ENCODE data around the gene DNAJC1. TPM values are rescaled to one million over a fixed set of nuclear protein-coding genes. Genes with fewer than 3 reads are reported as not detected.

Gene DNAJC1
- total and polyA plus RNA-seq, 7 donors: 9.9 to 135 (median 51.9) TPM

- Histone ChIP-seq H3K36me3 (peaks cover 0 to 29% (median 3%) of the 10 kb centered on the region in 4 donors), H3K9me3 (no peaks in the 10 kb centered on the region), H3K4me3 (no peak overlapping the region), H3K27me3 (no peaks in the 10 kb centered on the region), H3K27ac (no peak overlapping the region), H3K4me1 (no peaks in the 10 kb centered on the region)
- intact Hi-C loops (cut with DNase I): no loop called here
- no peak for TF ChIP-seq POLR2A (IDR thresholded peaks at IDR 0.05)
- no peak for TF ChIP-seq CTCF (IDR thresholded peaks at IDR 0.05)
- no peak for TF ChIP-seq EP300 (IDR thresholded peaks at IDR 0.05)
- DNase-seq: no peak
- 26 to 75% methylated on average over 2 of the region's 2 CpGs for WGBS, 2 donors
Observed at GRCh38 chr10:21904930-21905329, 98.6 kb downstream of the DNAJC1 start.

- no peak for DNase-seq
- Histone ChIP-seq H3K4me1 (no peaks in the 10 kb centered on the region), H3K4me3 (no peak overlapping the region), H3K36me3 (peaks cover 0 to 39% (median 9%) of the 10 kb centered on the region in 4 donors), H3K9me3 (no peaks in the 10 kb centered on the region), H3K27ac (no peak overlapping the region), H3K27me3 (no peaks in the 10 kb centered on the region)
- TF ChIP-seq EP300 (IDR thresholded peaks at IDR 0.05) (no peak), POLR2AphosphoS5 (IDR thresholded peaks at IDR 0.05) (no peak), POLR2A (IDR thresholded peaks at IDR 0.05) (no peak)
- intact Hi-C loops (cut with DNase I): no loop called here
- 94 to 95% methylated on average over 5 of the region's 5 CpGs for WGBS, 2 donors
Observed at GRCh38 chr10:21899736-21900135, 103.8 kb downstream of the DNAJC1 start.

- no peaks in the 10 kb centered on the region for H3K27me3 ChIP-seq
- intact Hi-C loops (cut with DNase I): no loop called here
- peaks cover 0 to 15% (median 2%) of the 10 kb centered on the region in 4 donors for H3K9me3 ChIP-seq
- H3K27ac ChIP-seq: no peak overlapping the region
- H3K4me1 ChIP-seq: no peaks in the 10 kb centered on the region
- WGBS, 2 donors: 100% methylated on average over 1 of the region's 1 CpG
- DNase-seq: no peak
- no peak for TF ChIP-seq POLR2A (IDR thresholded peaks at IDR 0.05)
- no peak for TF ChIP-seq EP300 (IDR thresholded peaks at IDR 0.05)
- no peak for TF ChIP-seq CTCF (IDR thresholded peaks at IDR 0.05)
- TF ChIP-seq POLR2AphosphoS5 (IDR thresholded peaks at IDR 0.05): no peak
- H3K4me3 ChIP-seq: no peak overlapping the region
- peaks cover 0 to 18% (median 7%) of the 10 kb centered on the region in 4 donors for H3K36me3 ChIP-seq
Observed at GRCh38 chr10:21895932-21896331, 107.6 kb downstream of the DNAJC1 start.

- Histone ChIP-seq H3K4me3 (no peak overlapping the region), H3K27ac (no peak overlapping the region), H3K36me3 (peaks cover 0 to 24% (median 5%) of the 10 kb centered on the region in 4 donors), H3K9me3 (peaks cover 0 to 15% (median 2%) of the 10 kb centered on the region in 4 donors), H3K27me3 (no peaks in the 10 kb centered on the region), H3K4me1 (no peaks in the 10 kb centered on the region)
- TF ChIP-seq POLR2AphosphoS5 (IDR thresholded peaks at IDR 0.05) (no peak), POLR2A (IDR thresholded peaks at IDR 0.05) (no peak), EP300 (IDR thresholded peaks at IDR 0.05) (no peak), CTCF (IDR thresholded peaks at IDR 0.05) (no peak)
- intact Hi-C loops (cut with DNase I): no loop called here
- WGBS, 2 donors: 91 to 94% methylated on average over 4 of the region's 4 CpGs
- no peak for DNase-seq
Observed at GRCh38 chr10:21894648-21895342, 108.7 kb downstream of the DNAJC1 start.

GRCh38 chr10:21891439-21891838 lies 112.1 kb downstream of the DNAJC1 start:
- Histone ChIP-seq H3K4me3 (no peak overlapping the region), H3K4me1 (no peaks in the 10 kb centered on the region), H3K9me3 (peaks cover 0 to 15% (median 2%) of the 10 kb centered on the region in 4 donors), H3K27me3 (no peaks in the 10 kb centered on the region), H3K36me3 (peaks cover 0 to 14% (median 0%) of the 10 kb centered on the region in 4 donors), H3K27ac (no peak overlapping the region)
- WGBS, 2 donors: 78 to 93% methylated on average over 3 of the region's 3 CpGs
- TF ChIP-seq POLR2A (IDR thresholded peaks at IDR 0.05) (no peak), CTCF (IDR thresholded peaks at IDR 0.05) (no peak), EP300 (IDR thresholded peaks at IDR 0.05) (no peak), POLR2AphosphoS5 (IDR thresholded peaks at IDR 0.05) (no peak)
- DNase-seq: no peak
- intact Hi-C loops (cut with DNase I): no loop called here

Data from sigmoid colon (tissue), 7 donors.